Lower leg skin (tissue), 4 donors: ENCODE measurements around the gene HOXA1. TPM values are rescaled to one million over a fixed set of nuclear protein-coding genes. Genes with fewer than 3 reads are reported as not detected.

Experiments
- DNase-seq, 2 donors: peaks; one replicate each; pipeline ENCODE4 v3.0.0-alpha.2; 2019; ENCODE audit warnings: low spot score in 2 of 2
- H3K4me3 ChIP-seq: fragments of 200-600 bp; sonication (generic); 2 replicates; pipeline ENCODE4 v1.5.1; 2017; ENCODE audit warnings: mild to moderate bottlenecking, low read depth; ENCODE audit not compliant: poor library complexity, severe bottlenecking
- POLR2A ChIP-seq, 2 donors: fragments of 450-650 bp; IDR thresholded peaks; one replicate each; pipeline ENCODE4 v1.6.1; 2016 to 2017; ENCODE audit warnings: antibody characterized with exemption in 2 of 2, mild to moderate bottlenecking in 1 of 2, moderate library complexity in 1 of 2
- WGBS, 2 donors: methylation state at CpG; one replicate each; pipeline ENCODE4 v1.1.5; 2018; 5-methylcytosine and 5-hydroxymethylcytosine counted together
- intact Hi-C: fragments of 100-400 bp; cut with DNase I; formaldehyde crosslinking; loops from one replicate; pipeline ENCODE4 v1.15.0; 2023; ENCODE audit warnings: low total_unique reads
- total RNA-seq, 4 donors: library from RNA; depleted of rRNA; stranded (reverse); fragments of >200 nt; gene quantifications; one replicate each; pipeline ENCODE4 v1.1.0, GENCODE V29; 2016
- TF ChIP-seq, protein P1 (sequence below), 3 donors: fragments of 450-650 bp; IDR thresholded peaks; one replicate each; pipeline ENCODE4 v1.5.1; 2016; ENCODE audit warnings: antibody characterized with exemption in 3 of 3, mild to moderate bottlenecking in 3 of 3, moderate library complexity in 2 of 3

HOXA1 gene
- total RNA-seq, 4 donors from 2014 or later, result 0.63 to 3.2 (median 1.9) TPM

DNA sequence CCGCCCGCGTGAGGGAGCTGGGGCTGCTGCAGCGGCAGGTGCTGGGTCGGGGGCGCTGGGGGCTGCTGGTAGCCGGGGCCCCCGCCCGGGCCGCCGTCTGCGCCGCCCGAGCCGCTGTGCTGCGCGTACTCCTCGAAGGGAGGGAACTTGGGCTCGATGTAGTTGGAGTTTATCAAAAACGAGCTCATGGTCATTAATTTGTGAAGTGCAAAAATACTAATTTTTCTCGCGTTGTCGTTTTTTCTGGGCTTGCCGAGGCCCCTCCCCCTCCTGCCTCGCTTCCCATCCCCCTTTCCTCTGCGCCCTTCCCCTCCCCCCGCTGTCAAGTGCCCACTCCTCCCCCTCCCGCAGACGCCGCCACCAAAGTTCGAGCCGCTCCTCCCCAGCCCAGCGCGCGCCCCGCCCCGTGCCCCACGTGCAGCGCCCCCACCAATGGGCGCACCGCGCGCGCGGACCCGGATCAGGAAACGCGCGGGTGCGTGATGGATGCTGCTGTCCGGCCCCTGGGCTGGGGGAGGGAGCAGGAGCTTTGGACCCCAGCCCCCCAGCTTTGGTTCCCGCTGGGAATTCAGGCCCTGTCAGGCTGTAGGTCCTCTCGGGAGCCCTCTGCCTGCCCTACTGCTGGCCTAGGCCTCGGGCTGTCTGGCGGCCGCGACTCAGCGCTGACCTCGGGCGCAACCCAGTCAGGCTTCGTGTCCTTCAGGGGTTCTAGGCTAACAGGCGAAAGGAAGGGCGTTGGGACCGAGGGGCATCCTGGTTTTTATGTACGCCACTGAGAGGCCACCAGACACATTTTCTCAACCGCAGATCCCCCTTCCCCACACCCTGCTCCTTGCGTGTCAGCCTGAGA is 35.0 kb upstream of the HOXA1 start, which contains the start of gene HOXA4:
HOXA4 (minus strand) TSS at position 218 of the 850 bp plus-strand sequence; CDS start at position 194, 24 bp downstream.
- peak; percentile 83 to 98 for DNase-seq
- WGBS, 2 donors, result 7 to 12% methylated on average over 54 to 55 of the region's 67 CpGs
- intact Hi-C loops, result no loop called here
- TF ChIP-seq, protein P1, sequence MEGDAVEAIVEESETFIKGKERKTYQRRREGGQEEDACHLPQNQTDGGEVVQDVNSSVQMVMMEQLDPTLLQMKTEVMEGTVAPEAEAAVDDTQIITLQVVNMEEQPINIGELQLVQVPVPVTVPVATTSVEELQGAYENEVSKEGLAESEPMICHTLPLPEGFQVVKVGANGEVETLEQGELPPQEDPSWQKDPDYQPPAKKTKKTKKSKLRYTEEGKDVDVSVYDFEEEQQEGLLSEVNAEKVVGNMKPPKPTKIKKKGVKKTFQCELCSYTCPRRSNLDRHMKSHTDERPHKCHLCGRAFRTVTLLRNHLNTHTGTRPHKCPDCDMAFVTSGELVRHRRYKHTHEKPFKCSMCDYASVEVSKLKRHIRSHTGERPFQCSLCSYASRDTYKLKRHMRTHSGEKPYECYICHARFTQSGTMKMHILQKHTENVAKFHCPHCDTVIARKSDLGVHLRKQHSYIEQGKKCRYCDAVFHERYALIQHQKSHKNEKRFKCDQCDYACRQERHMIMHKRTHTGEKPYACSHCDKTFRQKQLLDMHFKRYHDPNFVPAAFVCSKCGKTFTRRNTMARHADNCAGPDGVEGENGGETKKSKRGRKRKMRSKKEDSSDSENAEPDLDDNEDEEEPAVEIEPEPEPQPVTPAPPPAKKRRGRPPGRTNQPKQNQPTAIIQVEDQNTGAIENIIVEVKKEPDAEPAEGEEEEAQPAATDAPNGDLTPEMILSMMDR (IDR thresholded peaks at IDR 0.05), result no peak
- TF ChIP-seq POLR2A (IDR thresholded peaks at IDR 0.05), result peak in 1 of 2 donors; percentile 80
- peak within 1 kb of the TSS; percentile 53 for H3K4me3 ChIP-seq

- DNase-seq, result peak in 1 of 2 donors; percentile 87
- no peak for TF ChIP-seq POLR2A (IDR thresholded peaks at IDR 0.05)
- TF ChIP-seq, protein P1 (IDR thresholded peaks at IDR 0.05), result no peak
- WGBS, 2 donors, result 23 to 30% methylated on average over 34 to 50 of the region's 72 CpGs
- peak overlapping the region; percentile 42 for H3K4me3 ChIP-seq
- intact Hi-C loops, result no loop called here
These were observed 34.1 kb upstream of the HOXA1 start for GRCh38 chr7:27129729-27130539.

- peak in 1 of 2 donors; percentile 84 for DNase-seq
- WGBS, 2 donors, result 90% methylated on average over 28 of the region's 28 CpGs
- intact Hi-C loops, result no loop called here
- no peak overlapping the region for H3K4me3 ChIP-seq
- TF ChIP-seq POLR2A (IDR thresholded peaks at IDR 0.05), result no peak
- TF ChIP-seq, protein P1 (IDR thresholded peaks at IDR 0.05), result no peak
These were observed 33.3 kb upstream of the HOXA1 start for GRCh38 chr7:27128776-27129728.

- 67 to 68% methylated on average over 2 of the region's 2 CpGs for WGBS, 2 donors
- TF ChIP-seq, protein P1 (IDR thresholded peaks at IDR 0.05), result no peak
- TF ChIP-seq POLR2A (IDR thresholded peaks at IDR 0.05), result no peak
- intact Hi-C loops, result no loop called here
- no peak overlapping the region for H3K4me3 ChIP-seq
- DNase-seq, result peak in 1 of 2 donors; percentile 42
These were observed 32.2 kb upstream of the HOXA1 start for GRCh38 chr7:27128034-27128433.
